Hepatocyte (in vitro differentiated cells): Measurements from ENCODE around the gene ZDHHC4.

Experiments
- EZH2 ChIP-seq: fragments of 200-600 bp; sonication (generic); IDR thresholded peaks from 2 replicates; pipeline ENCODE4 v1.6.1; 2016; ENCODE audit warnings: antibody characterized with exemption, mild to moderate bottlenecking, borderline replicate concordance
- EZH2phosphoT487 ChIP-seq: fragments of 200-600 bp; sonication (generic); IDR thresholded peaks from one replicate; pipeline ENCODE4 v1.6.1; 2018; ENCODE audit warnings: antibody characterized with exemption, mild to moderate bottlenecking, low read depth, moderate library complexity; ENCODE audit not compliant: unreplicated experiment, severe bottlenecking
- TF ChIP-seq, protein P1 (sequence below): fragments of 200-600 bp; sonication (generic); IDR thresholded peaks from 2 replicates; pipeline ENCODE4 v1.5.1; 2016; ENCODE audit warnings: antibody characterized with exemption, mild to moderate bottlenecking; ENCODE audit not compliant: poor library complexity

GRCh38 chr7:6623589-6624245 lies 46.5 kb downstream of the ZDHHC4 start:
- TF ChIP-seq, protein P1, sequence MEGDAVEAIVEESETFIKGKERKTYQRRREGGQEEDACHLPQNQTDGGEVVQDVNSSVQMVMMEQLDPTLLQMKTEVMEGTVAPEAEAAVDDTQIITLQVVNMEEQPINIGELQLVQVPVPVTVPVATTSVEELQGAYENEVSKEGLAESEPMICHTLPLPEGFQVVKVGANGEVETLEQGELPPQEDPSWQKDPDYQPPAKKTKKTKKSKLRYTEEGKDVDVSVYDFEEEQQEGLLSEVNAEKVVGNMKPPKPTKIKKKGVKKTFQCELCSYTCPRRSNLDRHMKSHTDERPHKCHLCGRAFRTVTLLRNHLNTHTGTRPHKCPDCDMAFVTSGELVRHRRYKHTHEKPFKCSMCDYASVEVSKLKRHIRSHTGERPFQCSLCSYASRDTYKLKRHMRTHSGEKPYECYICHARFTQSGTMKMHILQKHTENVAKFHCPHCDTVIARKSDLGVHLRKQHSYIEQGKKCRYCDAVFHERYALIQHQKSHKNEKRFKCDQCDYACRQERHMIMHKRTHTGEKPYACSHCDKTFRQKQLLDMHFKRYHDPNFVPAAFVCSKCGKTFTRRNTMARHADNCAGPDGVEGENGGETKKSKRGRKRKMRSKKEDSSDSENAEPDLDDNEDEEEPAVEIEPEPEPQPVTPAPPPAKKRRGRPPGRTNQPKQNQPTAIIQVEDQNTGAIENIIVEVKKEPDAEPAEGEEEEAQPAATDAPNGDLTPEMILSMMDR, result no peak
- TF ChIP-seq EZH2 (no peak), EZH2phosphoT487 (no peak)
